Coronary artery (tissue), 2 donors: ENCODE results near the gene OR2AT4.

Experiments
- DNase-seq: peaks from one replicate; pipeline ENCODE4 v3.0.0-alpha.2; 2017; ENCODE audit warnings: low spot score
- H3K27ac ChIP-seq, 2 donors: fragments of 200-600 bp; sonication (generic); one replicate each; pipeline ENCODE4 v1.5.1; 2016 to 2019
- H3K4me3 ChIP-seq: fragments of 200-600 bp; sonication (generic); 2 replicates; pipeline ENCODE4 v1.5.1; 2016; ENCODE audit warnings: mild to moderate bottlenecking, moderate library complexity
- CTCF ChIP-seq: fragments of 200-600 bp; sonication (generic); IDR thresholded peaks from one replicate; pipeline ENCODE4 v1.5.1; 2019; ENCODE audit warnings: antibody characterized with exemption

The OR2AT4 gene

DNA sequence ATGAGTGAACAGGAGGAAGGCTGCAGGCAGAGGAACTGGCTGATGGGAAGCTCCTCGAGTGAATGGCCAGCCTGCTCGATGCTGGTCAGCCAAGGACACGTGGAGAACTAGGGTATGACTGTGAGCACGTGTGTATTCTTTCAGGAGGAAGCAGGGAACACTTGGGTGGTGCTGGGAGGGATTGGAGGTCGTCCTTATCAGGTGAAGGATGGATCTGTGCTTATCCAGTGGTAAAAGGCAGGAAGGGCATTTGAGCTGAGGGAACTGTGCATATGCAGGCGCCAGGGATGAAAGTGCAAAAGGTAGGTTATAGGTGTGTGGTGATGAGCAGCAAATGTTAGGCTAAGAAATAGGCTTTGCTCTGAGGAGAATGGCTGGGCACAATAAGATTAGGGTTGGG is 44.5 kb upstream of the OR2AT4 start:
- TF ChIP-seq CTCF = no peak
- DNase-seq = no peak
- Histone ChIP-seq H3K27ac (no peak overlapping the region), H3K4me3 (no peak overlapping the region)

DNA sequence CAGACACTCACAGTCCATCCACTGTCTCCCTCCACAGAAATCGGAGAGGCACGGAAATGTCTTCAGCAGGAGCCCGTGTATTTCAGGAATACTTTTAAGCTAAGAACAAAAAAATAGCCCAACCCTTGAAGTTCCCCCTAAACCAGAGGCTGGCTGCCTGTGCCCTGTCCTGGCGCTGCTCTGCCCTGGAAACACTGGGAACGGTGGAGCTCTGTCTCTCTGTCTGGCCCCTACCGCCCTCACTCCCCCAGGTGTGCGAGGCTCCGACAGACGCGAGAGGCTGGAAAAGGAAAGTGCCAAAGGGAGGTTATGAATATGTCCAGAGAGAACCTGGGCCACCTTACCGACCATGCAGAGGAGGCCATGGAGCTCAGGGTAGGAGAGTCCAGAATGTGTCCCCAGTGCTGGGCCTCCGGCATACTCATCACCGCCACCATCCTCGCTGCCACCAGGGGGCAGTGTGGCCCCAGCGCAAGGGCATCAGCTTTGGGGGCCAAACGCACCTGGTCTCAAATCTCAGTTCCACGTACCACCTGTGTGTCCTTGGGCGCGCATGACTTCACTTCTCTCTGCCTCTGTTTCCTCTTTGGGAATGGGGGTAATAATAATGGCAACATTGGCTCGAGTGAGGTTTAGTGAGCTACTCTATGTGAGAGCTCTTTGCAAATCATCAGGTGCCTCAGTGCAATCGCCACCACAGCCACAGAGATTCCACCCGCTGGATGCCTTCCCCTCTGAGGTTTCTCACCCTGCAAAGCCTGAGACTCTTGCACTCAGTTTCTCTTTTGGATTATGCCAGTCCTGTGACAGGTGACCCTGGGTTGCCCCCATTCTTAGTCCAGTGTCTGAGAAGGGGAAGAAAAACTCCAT is 43.8 kb upstream of the OR2AT4 start:
- no peak for DNase-seq
- peak; percentile 88 for TF ChIP-seq CTCF
- no peak overlapping the region for H3K27ac ChIP-seq
- no peak overlapping the region for H3K4me3 ChIP-seq

DNA sequence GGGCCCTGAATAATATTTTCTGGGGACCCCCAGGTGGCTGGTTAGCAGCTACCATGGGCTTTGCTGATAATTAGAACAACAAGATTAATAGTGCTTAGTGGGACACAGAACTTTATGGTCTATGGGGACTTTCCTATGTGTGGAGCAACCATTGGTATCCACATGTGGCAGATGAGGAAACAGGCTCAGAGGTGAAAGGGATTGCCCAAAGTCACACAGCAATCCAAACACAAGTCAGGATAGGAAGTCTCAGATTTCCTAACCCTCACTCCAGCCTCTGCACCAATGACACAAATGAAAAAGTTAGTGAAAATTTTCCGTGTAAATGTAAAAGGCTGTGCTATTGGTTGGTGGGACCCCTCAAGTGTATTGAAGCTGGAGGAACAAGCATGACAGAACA is 39.0 kb upstream of the OR2AT4 start:
- H3K27ac ChIP-seq = no peak overlapping the region
- H3K4me3 ChIP-seq = no peak overlapping the region
- DNase-seq = no peak
- no peak for TF ChIP-seq CTCF

DNA sequence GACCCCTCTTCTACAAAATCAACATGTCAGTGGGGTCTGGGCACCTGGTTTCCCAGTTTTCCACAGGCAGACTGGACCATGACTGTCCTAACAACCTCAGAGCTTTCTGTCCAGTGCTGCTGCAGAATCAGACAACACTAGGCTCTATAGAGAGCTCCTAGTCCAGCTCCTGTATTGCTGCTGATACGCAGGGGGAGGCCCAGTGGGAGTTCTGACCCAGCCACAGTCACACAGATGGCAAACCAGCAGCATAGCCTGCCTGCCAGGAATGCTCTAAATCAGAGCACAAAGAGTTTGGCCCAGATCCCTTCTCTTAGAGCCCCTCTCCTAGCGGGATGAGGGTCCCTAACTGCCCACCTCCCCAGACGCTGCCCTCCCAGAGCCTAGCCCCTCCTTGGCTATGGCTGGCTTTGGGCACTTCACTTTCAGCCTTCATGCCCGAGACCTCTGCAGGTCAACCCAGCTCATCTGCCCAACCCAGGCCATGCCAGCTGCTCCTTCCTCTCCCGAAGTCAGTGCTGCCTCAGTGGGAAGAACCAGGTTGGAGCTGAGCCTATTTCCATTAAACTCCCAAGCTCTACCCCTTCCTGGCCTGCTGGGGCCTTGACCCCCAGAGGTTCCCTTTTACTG is 38.5 kb upstream of the OR2AT4 start:
- H3K27ac ChIP-seq = no peak overlapping the region
- no peak for DNase-seq
- TF ChIP-seq CTCF = no peak
- no peak overlapping the region for H3K4me3 ChIP-seq

DNA sequence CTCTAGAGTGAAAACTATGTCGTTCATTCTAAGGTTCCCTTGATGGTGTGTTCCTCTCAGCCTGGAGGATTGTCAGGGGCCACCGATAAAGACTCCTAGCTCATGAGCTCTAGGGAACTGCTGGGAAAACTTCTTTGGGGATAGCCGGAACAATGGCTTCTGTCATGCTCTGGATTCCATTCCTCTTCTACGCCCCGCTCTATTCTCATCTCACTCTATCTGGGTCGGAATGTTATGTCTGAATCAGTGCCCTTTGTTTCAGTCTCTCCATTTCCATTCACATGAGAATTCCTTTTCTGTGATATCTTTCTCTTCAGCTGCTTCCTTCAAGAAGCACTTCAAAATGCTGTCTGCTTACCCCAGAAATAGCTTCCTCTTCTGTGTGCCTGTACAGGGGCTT is 37.3 kb upstream of the OR2AT4 start:
- TF ChIP-seq CTCF = no peak
- Histone ChIP-seq H3K27ac (no peak overlapping the region), H3K4me3 (no peak overlapping the region)
- DNase-seq = no peak

DNA sequence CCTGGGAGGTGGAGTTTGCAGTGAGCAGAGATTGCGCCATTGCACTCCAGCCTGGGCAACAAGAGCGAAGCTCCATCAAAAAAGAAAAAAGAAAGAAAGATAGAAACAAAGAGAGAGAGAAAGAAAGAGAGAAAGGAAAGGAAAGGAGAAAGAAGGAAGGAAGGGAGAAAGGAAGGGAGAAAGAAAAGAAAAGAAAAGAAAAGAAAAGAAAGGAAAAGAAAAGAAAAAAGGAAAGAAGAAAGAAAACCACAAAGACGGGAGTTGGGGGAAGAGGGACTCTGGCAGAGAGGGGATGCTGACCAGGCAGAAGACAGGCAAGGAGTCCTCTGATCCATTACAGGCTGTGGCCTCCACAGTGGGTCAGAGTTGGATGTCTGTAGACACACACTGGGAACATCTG is 35.4 kb upstream of the OR2AT4 start:
- DNase-seq = no peak

More for the DNA sequence above, 35.4 kb upstream of the OR2AT4 start:
- no peak overlapping the region for H3K27ac ChIP-seq
- H3K4me3 ChIP-seq = no peak overlapping the region
- no peak for TF ChIP-seq CTCF
